ENCODE measurements around the gene FRRS1.
"Not testable (repeated sequence)": the region's sequence is repeated elsewhere in the genome, so short reads cannot be mapped to it uniquely, and the experiment has no call there.

FRRS1 gene, protein sequence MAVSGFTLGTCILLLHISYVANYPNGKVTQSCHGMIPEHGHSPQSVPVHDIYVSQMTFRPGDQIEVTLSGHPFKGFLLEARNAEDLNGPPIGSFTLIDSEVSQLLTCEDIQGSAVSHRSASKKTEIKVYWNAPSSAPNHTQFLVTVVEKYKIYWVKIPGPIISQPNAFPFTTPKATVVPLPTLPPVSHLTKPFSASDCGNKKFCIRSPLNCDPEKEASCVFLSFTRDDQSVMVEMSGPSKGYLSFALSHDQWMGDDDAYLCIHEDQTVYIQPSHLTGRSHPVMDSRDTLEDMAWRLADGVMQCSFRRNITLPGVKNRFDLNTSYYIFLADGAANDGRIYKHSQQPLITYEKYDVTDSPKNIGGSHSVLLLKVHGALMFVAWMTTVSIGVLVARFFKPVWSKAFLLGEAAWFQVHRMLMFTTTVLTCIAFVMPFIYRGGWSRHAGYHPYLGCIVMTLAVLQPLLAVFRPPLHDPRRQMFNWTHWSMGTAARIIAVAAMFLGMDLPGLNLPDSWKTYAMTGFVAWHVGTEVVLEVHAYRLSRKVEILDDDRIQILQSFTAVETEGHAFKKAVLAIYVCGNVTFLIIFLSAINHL

DNA sequence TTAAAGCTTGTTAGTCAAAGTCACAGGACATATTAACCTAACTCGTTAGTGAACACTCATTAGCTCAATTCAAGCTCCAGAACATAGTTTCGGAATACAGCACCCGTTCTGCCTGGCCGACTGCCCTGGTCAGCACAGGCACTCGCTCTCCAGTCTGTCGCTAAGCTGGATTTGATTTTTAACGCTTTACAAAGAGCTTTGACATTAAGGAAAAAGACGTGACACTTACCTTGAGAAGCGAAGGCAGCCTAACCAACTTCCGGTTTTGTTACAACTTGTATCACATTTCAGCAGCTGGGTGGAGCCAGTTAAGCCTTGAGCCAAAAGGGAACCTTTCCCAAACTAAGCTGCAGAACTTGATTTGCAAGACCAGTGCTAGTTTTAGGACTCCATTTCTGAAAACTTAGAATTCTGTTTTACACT lies at the start of gene FRRS1:
TSS of gene FRRS1 (minus strand) at position 258 of the 423 bp plus-strand sequence. CDS start 17,867 bp downstream, outside the sequence.
- peak; percentile 43 for DNase-seq (ENCODE audit: low spot score)

DNA sequence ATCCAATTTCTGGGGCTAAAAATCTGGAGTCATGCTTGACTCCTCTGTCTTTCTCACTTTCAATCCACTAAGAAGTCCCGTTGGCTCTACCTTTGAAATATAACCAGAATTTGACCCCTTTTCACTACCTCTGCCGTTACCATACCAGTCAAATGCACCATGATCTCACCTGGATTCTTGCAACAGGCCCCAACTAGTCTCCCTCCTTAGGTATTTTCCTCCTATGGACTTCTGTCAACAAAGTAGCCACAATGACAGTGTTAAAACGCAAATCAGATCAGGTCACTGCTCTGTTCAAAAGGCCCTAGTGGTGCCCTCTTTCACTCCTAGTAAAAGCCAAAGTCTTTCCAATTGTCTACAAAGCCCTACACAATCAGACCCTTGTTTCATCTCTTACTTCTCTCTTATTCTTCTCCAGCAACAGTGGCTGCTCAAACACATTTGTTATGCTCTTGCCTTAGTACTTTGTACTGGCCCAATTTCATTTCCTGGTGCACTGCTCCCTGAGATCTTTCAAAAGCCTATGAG lies 48.0 kb upstream of the FRRS1 start:
- DNase-seq (ENCODE audit: low spot score) = no peak

DNA sequence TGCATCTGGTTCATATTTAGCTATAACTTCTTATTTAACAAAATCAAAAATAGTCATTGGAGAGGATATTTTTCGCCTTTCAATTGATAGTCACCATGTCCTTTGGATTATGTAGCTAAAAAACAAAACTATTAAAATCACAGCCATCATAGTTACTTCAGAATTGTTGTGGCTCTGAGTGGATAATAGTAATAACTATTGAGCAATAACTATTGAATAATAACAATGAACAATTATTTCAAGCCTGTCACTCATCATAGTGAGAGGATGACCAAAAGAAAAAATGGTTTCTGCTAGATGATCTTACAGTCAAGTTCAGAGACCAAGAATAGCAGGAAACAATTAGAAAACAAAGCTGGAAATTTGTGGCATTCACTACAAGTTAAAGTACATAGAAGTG lies 45.3 kb upstream of the FRRS1 start:
- DNase-seq (ENCODE audit: low spot score) = no peak

DNA sequence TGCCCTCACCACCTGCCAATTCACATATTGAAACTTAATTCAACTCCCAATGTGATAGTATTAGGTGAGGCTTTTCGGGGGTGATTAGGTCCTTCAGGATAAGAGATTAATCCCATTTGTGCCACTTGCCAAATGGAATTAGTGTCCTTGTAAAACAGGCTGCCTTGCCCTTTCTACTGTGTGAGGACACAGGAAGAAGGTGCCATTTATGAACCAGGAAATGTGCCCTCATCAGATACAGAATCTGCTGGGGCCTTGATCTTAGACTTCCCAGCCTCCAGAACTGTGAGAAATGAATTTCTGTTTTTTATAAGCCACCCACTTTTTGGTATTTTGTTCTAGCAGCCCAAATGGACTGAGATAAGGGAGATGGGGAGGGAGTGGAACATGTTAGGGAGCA lies 44.6 kb upstream of the FRRS1 start:
- DNase-seq (ENCODE audit: low spot score) = no peak

DNA sequence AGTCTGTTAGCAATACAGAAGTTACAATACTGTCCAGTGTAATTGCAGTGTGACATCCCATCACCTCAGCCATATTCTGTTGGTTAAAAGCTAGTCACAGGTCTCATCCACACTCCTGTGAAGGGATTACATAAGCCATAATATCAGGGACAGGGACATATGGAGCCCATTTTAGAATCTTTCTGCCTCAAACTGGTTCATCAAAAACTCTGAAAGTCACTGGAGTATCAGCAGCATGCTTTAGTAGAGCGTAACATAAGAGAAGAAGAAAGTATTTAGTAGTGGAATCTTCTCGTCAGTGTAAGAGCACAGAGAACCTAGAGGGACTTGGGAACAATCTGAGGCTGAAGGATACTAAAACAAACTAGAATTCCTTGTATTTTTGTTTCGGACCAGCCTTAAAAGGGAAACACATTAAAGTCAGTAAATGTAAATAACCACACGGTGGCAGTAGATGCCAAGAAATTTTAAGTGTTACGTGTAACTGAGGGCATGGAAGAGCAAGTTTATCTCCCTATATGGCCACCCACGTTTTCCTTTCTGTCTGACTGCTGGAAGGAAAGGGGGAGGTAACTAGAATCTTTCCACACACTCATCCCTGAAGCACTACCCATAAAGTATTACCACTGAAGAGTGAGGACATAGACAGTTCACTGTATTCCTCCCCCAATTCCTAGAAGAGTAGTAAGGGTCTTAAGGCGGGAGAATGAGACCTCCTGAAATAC lies 42.1 kb upstream of the FRRS1 start:
- DNase-seq (ENCODE audit: low spot score) = peak; percentile 47

DNA sequence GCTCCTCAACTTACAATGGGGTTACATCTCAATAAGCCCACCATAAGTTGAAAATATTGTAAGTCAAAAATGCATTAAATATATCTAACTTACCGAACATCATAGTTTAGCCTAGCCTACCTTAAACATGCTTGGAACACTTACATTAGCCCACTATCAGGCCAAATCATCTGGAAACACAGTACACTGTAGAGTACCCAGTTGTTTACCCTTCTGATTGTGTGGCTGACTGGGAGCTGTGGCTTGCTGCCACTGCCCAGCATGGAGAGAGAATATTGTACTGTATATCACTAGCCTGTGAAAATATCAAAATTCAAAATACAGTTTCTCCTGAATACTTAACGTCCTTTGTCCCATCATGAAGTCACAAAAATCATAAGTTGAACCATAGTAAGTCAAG lies 40.4 kb upstream of the FRRS1 start:
- no peak for DNase-seq (ENCODE audit: low spot score)

DNA sequence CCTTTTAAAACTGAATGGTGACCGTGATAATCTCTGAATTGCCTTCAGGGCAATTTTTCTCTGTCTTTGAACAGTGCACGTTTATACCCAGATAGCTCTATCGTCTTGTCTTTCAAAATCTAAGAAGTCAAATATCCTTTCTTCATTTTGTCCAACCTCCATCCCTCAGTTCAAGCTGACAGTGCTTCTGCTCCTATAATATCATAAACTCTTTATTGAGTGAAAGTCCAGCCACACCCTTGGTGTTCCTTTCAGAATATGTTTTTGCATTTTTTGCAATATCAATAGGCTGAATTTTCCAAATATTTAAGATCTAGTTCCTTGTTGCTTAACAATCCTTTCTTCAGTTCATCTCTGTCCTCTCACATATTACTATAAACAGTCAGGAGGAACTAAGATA lies 35.1 kb upstream of the FRRS1 start:
- no peak for DNase-seq (ENCODE audit: low spot score)

DNA sequence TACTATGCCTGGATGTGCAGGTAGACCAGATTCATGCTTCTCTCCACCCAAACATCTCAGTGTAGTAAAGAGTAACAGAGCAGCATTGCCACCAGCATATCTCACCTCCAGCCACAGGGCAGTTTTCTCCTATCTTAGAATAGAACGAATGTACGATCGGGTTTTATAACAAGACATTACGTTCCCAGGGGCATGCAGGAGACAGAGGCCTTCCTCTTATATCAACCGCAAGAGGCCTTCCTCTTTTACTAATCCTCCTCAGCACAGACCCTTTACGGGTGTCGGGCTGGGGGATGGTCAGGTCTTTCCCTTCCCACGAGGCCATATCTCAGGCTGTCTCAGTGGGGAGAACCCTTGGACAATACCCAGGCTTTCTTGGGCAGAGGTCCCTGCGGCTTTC lies 27.4 kb upstream of the FRRS1 start:
- not testable (repeated sequence) for DNase-seq (ENCODE audit: low spot score)

DNA sequence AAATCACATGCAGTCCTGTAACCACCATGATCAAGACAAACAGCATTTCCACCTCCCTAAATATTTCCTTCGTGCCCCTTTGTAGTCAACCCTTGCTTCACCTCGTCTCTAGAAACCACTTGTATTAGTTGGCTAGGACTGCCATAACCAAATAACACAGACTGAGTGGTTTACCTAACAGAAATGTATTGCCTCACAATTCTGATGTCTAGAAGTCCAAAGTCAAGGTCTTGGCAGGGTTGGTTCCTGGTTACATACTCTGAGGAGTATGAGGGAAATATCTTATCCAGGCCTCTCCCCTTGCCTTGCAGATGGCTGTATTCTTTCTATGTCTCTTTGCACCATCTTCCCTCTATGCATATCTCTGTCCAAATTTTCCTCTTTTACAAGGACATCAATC lies 23.3 kb upstream of the FRRS1 start:
- no peak for DNase-seq (ENCODE audit: low spot score)

DNA sequence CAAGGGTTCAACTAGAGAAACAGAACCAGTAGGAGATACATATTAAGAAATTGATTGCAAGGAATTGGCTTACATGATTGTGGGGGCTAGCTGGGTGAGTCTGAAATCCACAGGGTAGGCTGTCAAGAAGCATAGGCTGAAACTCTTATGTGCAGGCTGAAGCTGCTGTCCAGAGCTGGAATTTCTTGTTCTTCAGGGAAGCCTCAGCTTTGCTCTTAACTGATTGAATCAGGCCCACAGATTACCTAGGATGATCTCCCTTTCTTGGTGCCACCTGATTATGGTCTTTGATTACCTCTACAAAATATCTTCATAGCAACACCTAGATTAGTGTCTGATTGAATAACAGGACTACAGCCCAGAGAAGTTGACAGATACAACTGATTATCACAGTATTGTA lies 22.5 kb upstream of the FRRS1 start:
- DNase-seq (ENCODE audit: low spot score) = no peak

DNA sequence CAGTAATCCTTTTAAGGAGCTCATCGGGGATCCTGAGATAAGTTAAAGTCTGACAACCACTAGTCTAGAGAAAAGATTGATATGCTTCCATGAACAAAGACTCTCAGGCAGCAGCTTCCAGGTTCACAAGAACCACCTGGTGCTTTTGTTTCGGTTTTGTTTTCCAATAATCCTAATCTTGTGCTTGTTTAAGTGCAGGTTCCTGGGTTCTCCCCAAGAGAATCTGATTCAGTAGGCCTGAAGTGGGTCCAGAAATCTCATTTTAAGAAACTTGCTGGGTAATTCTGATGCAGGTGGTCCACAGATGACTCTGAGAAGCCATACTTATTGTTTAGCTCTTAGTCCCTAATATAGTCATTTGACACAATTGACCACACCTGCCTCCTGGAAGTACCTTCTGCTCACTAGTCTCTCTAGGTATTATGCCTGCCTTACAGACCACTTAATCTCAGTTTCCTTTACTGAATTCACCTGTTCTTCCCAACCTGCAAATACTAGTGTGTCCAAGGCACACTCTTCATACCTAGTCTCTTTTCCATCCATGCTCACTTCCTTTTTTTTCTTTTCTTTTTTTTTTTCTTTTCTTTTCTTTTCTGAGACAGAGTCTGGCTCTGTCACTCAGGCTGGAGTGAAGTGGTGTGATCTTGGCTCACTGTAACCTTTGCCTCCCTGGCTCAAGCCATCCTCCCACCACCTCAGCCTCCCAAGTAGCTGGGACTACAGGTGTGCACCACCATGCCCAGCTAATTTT lies 20.5 kb upstream of the FRRS1 start:
- DNase-seq (ENCODE audit: low spot score) = no peak

DNA sequence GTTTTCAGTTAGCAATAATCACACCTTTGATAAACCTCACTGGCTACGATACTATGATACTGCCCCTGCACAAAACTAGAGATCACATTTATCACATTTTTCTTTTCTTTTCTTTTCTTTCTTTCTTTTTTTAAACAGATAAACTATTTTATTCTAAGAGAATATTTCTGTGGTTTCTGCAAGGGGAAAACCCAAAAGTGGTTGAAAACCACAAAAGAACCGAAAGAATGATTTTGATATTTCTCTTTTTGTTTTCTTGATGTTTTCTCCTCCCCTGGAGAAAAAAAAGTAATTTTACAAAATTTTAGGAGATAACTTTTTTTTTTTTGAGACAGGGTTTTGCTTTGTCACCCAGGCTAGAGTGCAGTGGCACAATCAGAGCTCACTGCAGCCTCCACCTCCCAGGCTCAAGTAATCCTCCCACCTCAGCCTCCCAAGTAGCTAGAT lies 18.4 kb upstream of the FRRS1 start:
- DNase-seq (ENCODE audit: low spot score) = no peak

DNA sequence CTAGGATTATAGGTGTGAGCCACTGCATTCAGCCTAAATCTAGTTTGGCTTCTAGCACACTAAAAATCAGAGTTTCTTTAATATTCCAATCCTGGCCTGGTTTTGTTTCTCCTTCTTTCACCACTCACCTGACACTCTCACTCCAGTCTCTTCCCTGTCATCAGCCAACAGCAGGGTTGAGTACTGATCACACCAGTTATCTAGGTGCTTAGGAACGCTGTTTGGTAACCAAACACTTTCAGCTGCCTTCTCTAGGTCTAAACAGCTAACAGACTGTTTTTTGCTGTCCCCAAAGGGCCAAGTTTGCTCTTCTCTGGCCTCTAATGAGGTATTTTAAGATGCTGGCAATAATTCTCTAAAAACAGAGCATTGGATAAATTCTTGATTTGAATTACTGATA lies 17.7 kb upstream of the FRRS1 start:
- no peak for DNase-seq (ENCODE audit: low spot score)

DNA sequence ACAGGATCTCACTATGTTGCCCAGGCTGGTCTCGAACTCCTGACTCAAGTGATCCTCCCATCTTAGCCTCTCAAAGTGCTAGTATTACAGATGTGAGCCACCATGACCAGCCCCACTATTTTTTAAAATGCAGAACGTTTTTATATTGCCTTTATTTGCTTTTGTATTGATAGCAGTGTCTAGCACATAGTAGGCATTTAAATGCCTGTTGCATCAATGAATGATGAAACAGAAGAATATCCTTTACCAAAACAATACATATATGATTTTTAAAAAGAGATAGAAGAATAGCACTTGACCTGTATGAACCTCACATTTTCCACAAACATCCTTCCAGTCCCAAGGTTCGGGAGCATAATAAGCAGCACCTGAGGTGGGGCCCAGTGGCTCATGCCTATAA lies 16.5 kb upstream of the FRRS1 start:
- DNase-seq (ENCODE audit: low spot score) = no peak

DNA sequence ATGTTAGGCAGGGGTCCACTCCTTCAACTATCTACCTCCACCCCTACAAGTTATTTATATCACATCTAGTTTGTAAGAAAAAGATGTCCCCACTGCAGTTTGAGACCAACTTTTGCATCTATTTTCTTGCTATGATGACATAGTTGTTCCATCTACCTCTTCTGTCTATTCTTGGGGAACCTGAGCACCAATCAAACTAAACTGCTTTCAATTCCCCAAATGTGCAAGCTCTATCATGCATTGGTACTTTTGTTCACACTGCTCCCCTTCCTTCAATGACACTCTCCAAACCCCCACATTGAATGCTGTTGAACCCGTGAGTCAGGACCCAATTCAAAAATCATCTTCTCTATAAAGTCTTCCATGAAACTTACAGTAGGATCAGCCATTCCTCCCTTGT lies 16.0 kb upstream of the FRRS1 start:
- no peak for DNase-seq (ENCODE audit: low spot score)

DNA sequence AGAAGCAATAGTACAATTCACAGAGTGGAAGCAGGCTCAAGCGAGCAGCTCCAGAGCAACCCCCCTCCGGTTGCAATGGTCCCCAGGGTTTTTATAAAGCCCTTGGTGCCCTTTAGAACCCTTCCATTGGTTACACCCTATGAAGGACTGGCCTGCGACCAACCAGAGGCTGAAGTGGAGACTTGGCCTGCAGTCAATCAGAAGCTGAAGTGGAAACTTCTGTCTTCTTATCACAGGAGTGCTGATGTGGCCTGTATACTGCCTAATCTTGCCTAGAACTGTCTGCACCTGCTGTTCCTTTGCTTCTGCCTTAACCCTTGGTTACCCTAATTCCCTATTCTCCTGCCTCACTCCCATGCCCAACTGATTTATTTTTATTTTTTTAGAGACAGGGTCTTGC lies 15.4 kb upstream of the FRRS1 start:
- no peak for DNase-seq (ENCODE audit: low spot score)

DNA sequence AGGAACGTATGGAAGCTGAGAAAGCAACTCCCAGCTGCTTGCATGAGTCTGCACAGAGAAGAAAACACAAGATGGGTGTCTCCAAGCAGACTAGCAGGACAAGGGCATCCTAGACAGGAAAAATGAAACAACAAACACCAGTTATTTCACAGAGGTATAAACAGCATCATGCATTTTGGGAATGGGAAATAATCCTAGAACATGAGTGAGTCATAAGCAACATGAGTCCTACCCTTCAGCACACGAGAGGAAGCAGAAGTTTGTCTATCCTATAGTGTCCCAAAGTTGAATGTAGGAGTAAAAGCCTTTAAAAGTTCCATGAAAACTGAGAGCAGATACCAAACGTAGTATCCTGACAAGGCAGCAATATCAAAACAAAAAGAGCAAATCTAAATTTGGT lies 11.3 kb upstream of the FRRS1 start:
- no peak for DNase-seq (ENCODE audit: low spot score)

DNA sequence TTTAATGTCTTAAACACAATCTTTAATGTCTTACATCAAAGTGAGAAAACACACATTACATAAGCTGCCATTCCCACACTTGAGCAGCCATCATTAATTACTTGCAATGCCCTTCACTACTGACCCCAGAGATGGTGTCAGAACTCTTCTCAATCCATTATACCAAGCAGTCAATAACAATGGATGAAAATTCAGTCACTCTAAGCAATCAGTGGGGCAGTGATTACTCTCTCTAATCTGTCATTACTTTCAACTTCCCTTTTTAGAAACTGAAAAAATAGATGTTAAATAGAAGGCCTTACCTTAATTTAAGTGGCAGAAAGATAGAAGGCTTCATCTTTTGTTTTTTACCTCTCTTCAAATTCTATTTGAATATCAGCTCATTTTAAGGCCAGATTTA lies 9.7 kb upstream of the FRRS1 start:
- no peak for DNase-seq (ENCODE audit: low spot score)

DNA sequence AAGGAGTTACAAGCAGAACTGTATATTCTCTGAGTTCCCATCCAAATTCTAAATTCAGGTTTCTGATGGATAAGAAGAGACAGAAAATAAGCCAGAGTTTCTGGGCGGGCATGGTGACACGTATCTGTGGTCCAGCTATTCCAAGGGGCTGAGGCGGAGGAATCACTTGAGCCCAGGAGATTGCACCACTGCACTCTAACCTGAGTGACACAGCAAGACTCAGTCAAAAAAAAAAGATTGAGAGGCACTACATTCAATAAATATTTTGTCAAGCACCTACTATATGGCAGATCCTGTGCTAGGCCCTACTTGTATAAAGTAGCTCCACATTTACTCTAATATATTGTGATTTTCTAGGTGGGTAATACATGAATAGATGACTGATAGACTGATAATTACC lies 6.4 kb upstream of the FRRS1 start:
- no peak for DNase-seq (ENCODE audit: low spot score)

DNA sequence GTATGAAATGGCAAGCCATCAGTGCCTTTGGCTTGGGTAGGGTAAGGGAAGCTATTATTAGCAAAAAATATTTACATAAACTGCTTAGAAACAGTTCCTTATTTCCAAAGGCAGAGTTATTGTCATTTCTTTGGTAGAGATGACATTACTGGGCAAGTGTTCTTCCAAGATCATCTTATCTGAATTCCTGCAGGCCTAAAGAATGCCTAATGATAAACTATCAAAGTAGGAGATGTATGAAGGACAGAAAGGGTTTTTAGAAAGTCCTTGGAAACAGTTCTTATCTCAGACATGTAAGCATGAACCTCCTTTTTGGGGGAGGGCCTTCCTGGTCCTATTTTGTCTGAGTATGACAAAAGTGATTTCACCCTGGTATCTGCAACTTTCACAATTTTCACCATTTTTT lies 5.1 kb upstream of the FRRS1 start:
- DNase-seq (ENCODE audit: low spot score) = no peak

DNA sequence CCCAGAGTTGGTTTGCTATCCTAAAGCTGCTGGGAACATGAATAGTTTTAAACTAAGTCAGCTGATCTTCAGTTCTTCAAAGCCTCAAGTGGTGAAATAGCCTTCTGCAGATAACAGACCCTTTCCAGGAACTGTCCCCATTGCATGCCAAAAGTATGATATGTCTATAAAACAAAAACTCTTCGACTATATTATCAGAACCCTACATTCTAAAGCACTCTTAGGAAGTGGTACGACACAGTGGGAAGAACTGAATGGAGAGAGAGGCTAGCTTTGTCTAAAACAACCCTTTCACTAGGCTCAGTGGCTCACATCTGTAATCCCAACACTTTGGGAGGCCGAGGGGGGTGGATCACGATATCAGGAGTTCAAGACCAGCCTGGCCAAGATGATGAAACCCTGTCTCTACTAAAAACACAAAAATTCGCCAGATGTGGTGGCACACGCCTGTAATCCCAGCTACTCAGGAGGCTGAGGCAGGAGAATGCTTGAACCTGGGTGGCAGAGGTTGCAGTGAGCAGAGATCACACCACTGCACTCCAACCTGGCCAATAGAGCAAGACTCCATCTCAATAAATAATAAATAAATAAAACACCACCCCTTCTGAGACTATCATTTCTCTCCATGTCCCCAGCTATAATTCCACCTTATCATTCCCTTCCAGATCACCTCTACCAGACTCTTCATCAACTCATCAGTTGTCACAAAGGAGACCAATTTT lies 2.2 kb upstream of the FRRS1 start:
- no peak for DNase-seq (ENCODE audit: low spot score)

Data from germinal center (tissue), 1 donor.